ENCODE data around the gene SRSF6. TPM values are rescaled to one million over a fixed set of nuclear protein-coding genes. Genes with fewer than 3 reads are reported as not detected.
"Not testable (repeated sequence)": the region's sequence is repeated elsewhere in the genome, so short reads cannot be mapped to it uniquely, and the experiment has no call there.

The SRSF6 gene
- 100 to 1,000 TPM; 128 to 158 TPM for total RNA-seq

GRCh38 chr20:43457640-43458421 lies at the start of gene SRSF6:
SRSF6 (plus strand) TSS chr20:43457896; CDS start chr20:43458034, 138 bp downstream.
- peak; percentile 86 to 88 for ATAC-seq (replicated peaks in 1 of 2)
- Mint-ChIP-seq H3K27me3 (ENCODE audit: low read depth) (peaks cover 6% of the 10 kb centered on the region), H3K36me3 (ENCODE audit: insufficient read depth in 2 of 2) (peaks cover 18 to 32% of the 10 kb centered on the region in 2 donors), H3K4me1 (ENCODE audit: low read depth) (peaks cover 34% of the 10 kb centered on the region), H3K4me3 (peak within 1 kb of the TSS; percentile 89 to 98), H3K27ac (peak within 1 kb of the TSS; percentile 99), H3K9me3 (no peaks in the 10 kb centered on the region)
- peak; percentile 93 to 95 for DNase-seq

DNA sequence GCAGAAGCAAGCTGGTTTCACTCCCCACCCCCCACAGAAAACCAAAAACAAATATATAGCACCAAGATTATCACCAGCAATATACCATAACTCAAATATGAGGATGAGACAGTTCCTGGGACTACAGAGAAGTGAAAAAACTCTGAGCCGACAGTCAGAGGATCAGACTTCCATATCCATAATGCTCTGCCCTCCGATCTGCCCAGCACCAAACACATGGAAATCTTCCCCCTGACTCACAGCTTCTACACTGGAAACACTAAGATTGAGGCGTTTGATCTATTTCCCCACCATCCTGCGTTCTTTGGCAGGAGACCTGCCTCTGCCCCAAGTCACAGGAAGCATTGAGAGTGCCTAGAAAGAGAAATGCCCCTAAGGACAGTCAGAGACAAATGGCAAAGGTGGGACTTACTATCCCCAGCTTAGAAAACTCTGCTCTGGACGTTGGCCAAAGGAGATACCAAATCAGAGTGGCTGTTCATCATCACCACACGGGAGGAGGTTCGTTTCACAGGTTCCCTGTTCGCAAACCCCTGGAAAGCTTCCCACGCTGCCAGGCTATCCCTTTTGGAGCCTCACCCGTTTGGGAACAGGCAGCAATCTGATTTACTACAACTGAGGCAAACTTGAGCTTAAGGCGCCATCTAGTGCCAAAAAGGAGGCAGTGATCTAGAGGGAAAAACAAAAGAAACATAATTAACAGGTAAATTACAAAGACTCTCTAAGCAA lies 48.7 kb upstream of the SRSF6 start:
- peaks cover 37% of the 10 kb centered on the region for H3K27me3 Mint-ChIP-seq (ENCODE audit: low read depth)
- H3K4me3 Mint-ChIP-seq, result no peak overlapping the region
- H3K9me3 Mint-ChIP-seq, result peaks cover 5 to 8% of the 10 kb centered on the region in 2 donors
- H3K4me1 Mint-ChIP-seq (ENCODE audit: low read depth), result no peaks in the 10 kb centered on the region
- peaks cover 0 to 5% of the 10 kb centered on the region in 2 donors for H3K36me3 Mint-ChIP-seq (ENCODE audit: insufficient read depth in 2 of 2)
- no peak overlapping the region for H3K27ac Mint-ChIP-seq
- ATAC-seq (replicated peaks in 1 of 2) (no peak), DNase-seq (peak in 1 of 2 donors; percentile 12)

- peaks cover 0 to 5% of the 10 kb centered on the region in 2 donors for H3K36me3 Mint-ChIP-seq (ENCODE audit: insufficient read depth in 2 of 2)
- DNase-seq, result no peak
- peaks cover 37% of the 10 kb centered on the region for H3K27me3 Mint-ChIP-seq (ENCODE audit: low read depth)
- peaks cover 5 to 8% of the 10 kb centered on the region in 2 donors for H3K9me3 Mint-ChIP-seq
- no peak overlapping the region for H3K4me3 Mint-ChIP-seq
- no peaks in the 10 kb centered on the region for H3K4me1 Mint-ChIP-seq (ENCODE audit: low read depth)
- H3K27ac Mint-ChIP-seq, result no peak overlapping the region
- no peak for ATAC-seq (replicated peaks in 1 of 2)
Measured at GRCh38 chr20:43409577-43409913, 48.2 kb upstream of the SRSF6 start.

- no peak for ATAC-seq (replicated peaks in 1 of 2)
- Mint-ChIP-seq H3K36me3 (ENCODE audit: insufficient read depth in 2 of 2) (peaks cover 11 to 23% of the 10 kb centered on the region in 2 donors), H3K4me1 (ENCODE audit: low read depth) (no peaks in the 10 kb centered on the region), H3K27ac (no peak overlapping the region), H3K27me3 (ENCODE audit: low read depth) (peaks cover 3% of the 10 kb centered on the region), H3K4me3 (no peak overlapping the region), H3K9me3 (peaks cover 10 to 20% of the 10 kb centered on the region in 2 donors)
- DNase-seq, result no peak
Measured at GRCh38 chr20:43415661-43416430, 41.9 kb upstream of the SRSF6 start.

DNA sequence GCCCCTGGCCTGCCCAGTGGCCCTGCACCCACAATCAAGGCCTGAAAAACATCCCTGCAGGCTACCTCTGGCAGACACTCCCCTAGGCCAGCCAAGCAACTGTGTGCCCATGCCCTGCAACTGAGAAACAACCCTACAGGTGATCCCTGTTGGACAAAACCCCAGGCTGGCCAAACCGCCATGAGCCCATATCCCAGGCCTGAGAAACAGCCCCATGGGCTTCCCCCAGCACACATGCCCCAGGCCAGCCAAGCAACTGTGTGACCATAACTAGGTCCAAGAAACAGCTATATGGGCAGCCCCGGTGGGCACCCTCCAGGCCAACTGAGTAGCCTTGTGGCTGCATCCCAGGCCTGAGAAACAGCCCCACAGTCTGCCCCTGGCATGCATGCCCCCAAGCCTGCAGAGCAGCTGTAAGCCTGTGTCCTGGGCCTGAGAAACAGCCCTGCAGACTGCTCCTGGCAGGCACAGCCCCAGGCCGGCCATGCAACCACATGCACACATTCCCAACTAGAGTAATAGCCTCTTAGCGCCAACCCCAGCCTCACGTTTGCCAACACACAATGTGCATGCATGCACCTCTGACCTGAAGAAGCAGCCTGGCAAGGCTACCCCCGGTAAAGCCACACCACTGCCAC lies 41.0 kb upstream of the SRSF6 start:
- Mint-ChIP-seq H3K4me1 (ENCODE audit: low read depth) (no peaks in the 10 kb centered on the region), H3K27ac (no peak overlapping the region), H3K9me3 (peaks cover 12 to 23% of the 10 kb centered on the region in 2 donors), H3K36me3 (ENCODE audit: insufficient read depth in 2 of 2) (peaks cover 13 to 25% of the 10 kb centered on the region in 2 donors), H3K27me3 (ENCODE audit: low read depth) (no peaks in the 10 kb centered on the region), H3K4me3 (no peak overlapping the region)
- DNase-seq (no peak), ATAC-seq (replicated peaks in 1 of 2) (no peak)

DNA sequence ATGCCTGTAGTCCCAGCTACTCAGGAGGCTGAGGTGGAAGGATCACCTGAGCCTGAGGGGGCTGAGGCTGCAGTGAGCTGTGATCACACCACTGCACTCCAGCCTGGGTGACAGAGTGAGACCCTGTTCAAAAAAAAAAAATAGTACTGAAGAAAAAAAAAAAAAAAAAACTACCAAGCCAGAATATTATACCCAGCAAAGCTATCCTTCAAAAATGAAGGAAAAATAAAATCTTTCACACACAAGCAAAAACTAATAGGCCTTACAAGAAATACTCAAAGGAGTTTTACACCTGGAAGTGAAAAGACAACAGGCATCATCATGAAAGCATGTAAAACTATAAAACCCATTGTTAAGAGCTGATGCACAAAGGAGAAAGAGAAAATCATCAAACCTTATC lies 37.5 kb upstream of the SRSF6 start:
- H3K27ac Mint-ChIP-seq, result no peak overlapping the region
- DNase-seq (no peak), ATAC-seq (replicated peaks in 1 of 2) (no peak)
- H3K27me3 Mint-ChIP-seq (ENCODE audit: low read depth), result peaks cover 8% of the 10 kb centered on the region
- H3K4me1 Mint-ChIP-seq (ENCODE audit: low read depth), result no peaks in the 10 kb centered on the region
- H3K4me3 Mint-ChIP-seq, result no peak overlapping the region
- H3K9me3 Mint-ChIP-seq, result peaks cover 12 to 23% of the 10 kb centered on the region in 2 donors
- peaks cover 13 to 25% of the 10 kb centered on the region in 2 donors for H3K36me3 Mint-ChIP-seq (ENCODE audit: insufficient read depth in 2 of 2)

- H3K4me1 Mint-ChIP-seq (ENCODE audit: low read depth); H3K27ac Mint-ChIP-seq; DNase-seq; H3K27me3 Mint-ChIP-seq (ENCODE audit: low read depth); ATAC-seq (replicated peaks in 1 of 2); H3K4me3 Mint-ChIP-seq: not testable (repeated sequence)
- Mint-ChIP-seq H3K36me3 (ENCODE audit: insufficient read depth in 2 of 2) (peaks cover 13 to 25% of the 10 kb centered on the region in 2 donors), H3K9me3 (peaks cover 12 to 23% of the 10 kb centered on the region in 2 donors)
Measured at GRCh38 chr20:43420913-43421312, 36.8 kb upstream of the SRSF6 start.

DNA sequence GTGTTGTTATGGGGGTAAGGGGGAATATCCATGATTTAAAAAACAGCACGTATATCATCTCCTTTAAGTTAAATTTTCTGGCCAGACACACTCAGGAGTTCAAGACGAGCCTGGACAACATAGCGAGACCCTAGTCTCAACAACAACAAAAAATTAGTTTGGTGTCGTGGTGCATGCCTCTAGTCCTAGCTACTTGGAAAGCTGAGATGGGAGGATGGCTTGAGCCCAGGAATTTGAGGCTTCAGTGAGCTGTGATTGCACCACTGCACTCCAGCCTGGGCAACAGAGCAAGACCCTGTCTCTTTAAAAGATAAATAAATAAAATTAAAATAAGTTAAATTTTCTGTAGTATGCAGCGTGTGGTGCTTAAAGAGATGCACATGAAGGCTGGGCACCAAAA lies 31.5 kb upstream of the SRSF6 start:
- ATAC-seq (replicated peaks in 1 of 2) (no peak), DNase-seq (no peak)
- Mint-ChIP-seq H3K9me3 (no peaks in the 10 kb centered on the region), H3K27me3 (ENCODE audit: low read depth) (peaks cover 18% of the 10 kb centered on the region), H3K36me3 (ENCODE audit: insufficient read depth in 2 of 2) (no peaks in the 10 kb centered on the region), H3K4me3 (no peak overlapping the region), H3K4me1 (ENCODE audit: low read depth) (no peaks in the 10 kb centered on the region), H3K27ac (no peak overlapping the region)

GRCh38 chr20:43430265-43431133 lies 27.2 kb upstream of the SRSF6 start:
- H3K4me1 Mint-ChIP-seq (ENCODE audit: low read depth), result no peaks in the 10 kb centered on the region
- no peaks in the 10 kb centered on the region for H3K36me3 Mint-ChIP-seq (ENCODE audit: insufficient read depth in 2 of 2)
- ATAC-seq (replicated peaks in 1 of 2) (no peak), DNase-seq (no peak)
- H3K4me3 Mint-ChIP-seq, result no peak overlapping the region
- no peaks in the 10 kb centered on the region for H3K9me3 Mint-ChIP-seq
- H3K27ac Mint-ChIP-seq, result no peak overlapping the region
- peaks cover 27% of the 10 kb centered on the region for H3K27me3 Mint-ChIP-seq (ENCODE audit: low read depth)

DNA sequence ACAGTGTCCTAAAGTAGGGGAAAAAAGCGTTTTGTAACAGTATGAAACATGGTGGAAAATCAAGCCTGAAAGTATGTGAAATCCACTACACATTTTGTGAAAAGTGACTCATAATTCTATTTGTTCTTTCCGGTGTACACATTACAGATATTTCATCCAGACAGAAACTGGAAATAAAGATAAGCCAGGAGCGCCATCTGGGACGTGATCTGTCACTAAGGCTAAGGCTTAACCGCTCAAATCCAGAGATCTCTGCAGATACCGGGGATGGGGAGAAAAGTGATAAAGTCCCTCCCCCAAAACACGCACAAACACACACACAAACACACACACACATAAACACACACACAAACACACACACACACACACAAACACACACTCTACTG lies 26.6 kb upstream of the SRSF6 start:
- Mint-ChIP-seq H3K27me3 (ENCODE audit: low read depth) (peaks cover 27% of the 10 kb centered on the region), H3K4me1 (ENCODE audit: low read depth) (no peaks in the 10 kb centered on the region), H3K36me3 (ENCODE audit: insufficient read depth in 2 of 2) (no peaks in the 10 kb centered on the region), H3K27ac (no peak overlapping the region), H3K9me3 (no peaks in the 10 kb centered on the region), H3K4me3 (no peak overlapping the region)
- no peak for DNase-seq
- no peak for ATAC-seq (replicated peaks in 1 of 2)

- DNase-seq (no peak), ATAC-seq (replicated peaks in 1 of 2) (no peak)
- Mint-ChIP-seq H3K27me3 (ENCODE audit: low read depth) (peaks cover 18% of the 10 kb centered on the region), H3K4me3 (no peak overlapping the region), H3K9me3 (no peaks in the 10 kb centered on the region), H3K27ac (no peak overlapping the region), H3K36me3 (ENCODE audit: insufficient read depth in 2 of 2) (no peaks in the 10 kb centered on the region), H3K4me1 (ENCODE audit: low read depth) (no peaks in the 10 kb centered on the region)
Measured at GRCh38 chr20:43432498-43432897, 25.2 kb upstream of the SRSF6 start.

DNA sequence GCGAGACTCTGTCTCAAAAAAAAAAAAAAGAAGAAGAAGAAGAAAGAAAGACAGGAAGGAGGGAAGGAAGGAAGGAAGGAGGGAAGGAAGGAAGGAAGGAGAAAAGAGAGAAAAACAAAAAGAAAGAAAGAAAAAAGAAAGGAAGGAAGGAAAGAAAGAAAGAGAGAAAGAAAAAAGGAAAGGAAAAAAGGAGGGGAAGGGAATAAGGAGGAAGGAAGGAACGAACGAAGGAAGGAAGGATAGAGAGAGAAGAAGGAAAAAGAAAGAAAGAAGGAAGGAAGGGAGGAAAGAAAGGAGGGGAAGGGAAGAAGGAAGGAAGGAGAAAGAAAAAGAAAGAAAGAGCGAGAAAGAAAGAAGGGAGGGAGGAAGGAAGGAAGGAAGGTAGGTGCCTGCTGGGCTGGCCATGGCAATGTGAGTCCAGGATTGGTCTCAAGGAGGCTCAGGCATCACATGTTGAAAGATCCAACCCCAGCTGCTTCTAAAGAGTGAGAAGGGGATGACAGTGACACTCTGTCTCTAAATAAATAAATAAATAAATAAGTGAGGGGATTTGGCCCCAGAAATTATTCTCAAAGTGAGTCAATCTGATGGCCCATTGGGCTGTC lies 24.3 kb upstream of the SRSF6 start:
- ATAC-seq (replicated peaks in 1 of 2), result no peak
- H3K4me3 Mint-ChIP-seq, result no peak overlapping the region
- H3K4me1 Mint-ChIP-seq (ENCODE audit: low read depth), result no peaks in the 10 kb centered on the region

More for the DNA sequence above, 24.3 kb upstream of the SRSF6 start:
- H3K36me3 Mint-ChIP-seq (ENCODE audit: insufficient read depth in 2 of 2), result no peaks in the 10 kb centered on the region
- DNase-seq, result no peak
- H3K27me3 Mint-ChIP-seq (ENCODE audit: low read depth), result peaks cover 18% of the 10 kb centered on the region
- H3K9me3 Mint-ChIP-seq, result no peaks in the 10 kb centered on the region
- H3K27ac Mint-ChIP-seq, result no peak overlapping the region

Data from activated T-cell treated with anti-CD3 and anti-CD28 coated beads, Interleukin-2, amount 50 U/mL, for 72 hours (primary cell).